ENCODE data around the gene HAPLN3.

DNA sequence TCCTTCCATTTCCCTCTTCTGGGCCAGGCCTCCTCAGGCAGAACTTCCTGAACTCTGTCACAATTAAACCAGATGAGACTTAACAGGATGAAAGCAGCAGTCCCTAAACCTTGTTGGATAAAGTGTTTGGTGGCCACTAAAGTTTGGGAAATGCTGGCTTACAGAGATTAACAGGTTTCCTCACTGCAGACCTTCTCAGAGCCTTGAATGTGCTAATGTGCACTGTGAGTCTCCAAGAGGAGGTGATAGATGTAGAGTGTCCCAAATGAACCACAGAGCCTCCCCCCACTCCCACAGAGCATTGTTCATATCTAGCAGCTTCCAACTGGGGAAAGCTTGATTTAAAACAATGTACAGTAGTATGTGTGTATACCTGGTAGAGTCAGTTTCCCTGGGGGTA is 42.9 kb downstream of the HAPLN3 start:
- TF ChIP-seq CTCF (conservative IDR thresholded peaks at IDR 0.05; ENCODE audit: low read length) (no peak), EZH2phosphoT487 (IDR thresholded peaks at IDR 0.05; ENCODE audit: borderline replicate concordance) (no peak)
